GM18499 (cell line): ENCODE results near the gene MATN1.

ENCODE experiments used
- ATAC-seq: cut with Tn5 transposase; IDR thresholded peaks from one replicate; pipeline ENCODE4 v1.9.1; 2021; ENCODE audit warnings: moderate number of reproducible peaks; ENCODE audit not compliant: insufficient read depth, unreplicated experiment

MATN1 gene

DNA sequence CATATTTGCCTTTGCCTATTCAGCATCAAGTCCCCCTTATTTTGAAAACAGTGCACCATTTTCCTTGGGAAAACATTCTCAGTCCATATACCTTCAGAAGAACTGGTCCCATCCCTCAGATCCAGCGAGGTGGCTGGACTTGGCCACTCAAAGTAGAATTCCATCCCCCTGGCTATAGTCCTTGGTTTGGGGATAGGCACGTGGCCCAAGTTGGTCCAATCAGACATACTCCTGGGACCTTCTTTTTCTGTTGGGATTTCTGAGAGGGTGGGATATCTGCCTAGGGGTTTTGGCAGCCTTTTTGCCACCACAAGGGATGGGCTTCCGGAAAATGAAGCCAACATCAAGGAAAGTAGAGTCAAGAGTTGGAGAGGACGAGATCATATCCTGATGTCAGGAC, 10.7 kb upstream of the MATN1 start:
- ATAC-seq, result no peak

DNA sequence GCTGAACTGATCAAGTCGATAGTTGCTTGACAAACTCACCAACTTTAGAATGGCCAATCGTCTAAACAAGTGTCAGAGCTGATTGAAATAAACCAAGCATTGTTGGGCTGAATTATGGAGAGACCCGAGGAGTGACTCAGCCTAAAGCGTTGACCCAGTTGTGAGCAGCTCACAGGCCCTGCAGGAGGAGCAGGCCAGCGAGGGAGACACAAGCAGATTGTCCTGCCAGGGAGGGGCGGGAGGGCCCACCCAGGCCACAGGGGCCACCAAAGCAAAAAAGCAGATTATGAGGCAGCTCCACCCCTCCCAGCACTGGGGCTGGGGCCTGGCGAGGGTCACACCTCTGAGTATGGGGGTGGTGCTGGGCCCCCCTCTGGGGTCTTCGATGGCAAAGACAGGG, 10.1 kb upstream of the MATN1 start:
- ATAC-seq, result no peak

DNA sequence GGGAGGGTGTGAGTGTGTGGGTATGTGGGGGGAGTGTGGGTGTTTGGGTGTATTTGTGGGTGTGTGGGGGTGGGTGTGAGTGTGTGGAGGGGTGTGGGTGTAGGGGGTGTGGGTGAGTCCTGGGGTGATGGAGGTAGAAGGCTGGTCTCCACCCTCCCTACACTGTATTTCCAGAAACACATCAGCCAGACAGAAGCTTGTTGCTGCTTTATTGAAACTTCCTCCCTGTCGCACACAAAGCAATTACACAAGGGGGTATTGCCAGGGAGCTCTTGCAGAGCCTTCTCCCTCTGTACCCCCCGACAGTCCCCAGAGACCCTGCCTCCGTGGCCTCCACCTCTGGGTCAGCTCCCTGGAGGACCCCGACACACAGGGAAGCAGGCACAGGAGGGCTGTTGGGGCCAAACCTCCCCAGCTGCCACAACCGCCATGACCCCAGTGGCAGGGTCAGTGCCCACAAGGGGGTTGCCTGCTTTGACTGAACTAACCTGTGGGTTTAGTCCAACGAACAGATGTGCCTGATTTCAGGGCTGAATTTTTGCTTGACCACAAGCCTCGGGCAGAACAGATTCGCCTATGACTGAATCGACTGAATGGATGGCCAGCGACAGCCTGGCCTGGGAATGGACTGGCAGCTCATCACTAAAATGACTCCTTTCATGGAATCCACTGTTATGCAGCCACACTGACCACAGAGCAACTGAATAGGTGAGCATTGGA, 9.1 kb upstream of the MATN1 start:
- ATAC-seq, result no peak

DNA sequence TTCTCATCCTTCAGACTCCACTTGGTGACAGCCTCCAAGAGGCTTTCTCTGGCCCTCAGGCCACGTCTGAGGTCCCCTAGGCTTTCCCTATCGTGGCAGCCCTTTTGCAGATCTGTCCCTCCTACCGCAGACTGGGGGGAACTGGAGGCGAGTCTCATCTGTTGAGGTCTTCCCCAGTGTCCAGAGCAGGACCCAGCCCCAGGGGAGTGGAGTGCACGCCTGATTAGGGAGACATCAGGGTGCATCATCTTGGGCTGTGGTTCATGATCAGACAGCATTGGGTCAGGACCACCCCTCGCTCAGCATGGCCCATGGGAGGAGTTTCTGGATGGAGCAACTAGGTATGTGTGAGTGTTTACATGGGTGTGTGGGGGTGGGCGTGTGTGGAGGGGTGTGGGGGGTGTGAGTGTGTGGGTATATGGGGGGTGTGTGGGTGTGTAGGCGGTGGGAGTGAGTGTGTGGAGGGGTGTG, 8.5 kb upstream of the MATN1 start:
- no peak for ATAC-seq

DNA sequence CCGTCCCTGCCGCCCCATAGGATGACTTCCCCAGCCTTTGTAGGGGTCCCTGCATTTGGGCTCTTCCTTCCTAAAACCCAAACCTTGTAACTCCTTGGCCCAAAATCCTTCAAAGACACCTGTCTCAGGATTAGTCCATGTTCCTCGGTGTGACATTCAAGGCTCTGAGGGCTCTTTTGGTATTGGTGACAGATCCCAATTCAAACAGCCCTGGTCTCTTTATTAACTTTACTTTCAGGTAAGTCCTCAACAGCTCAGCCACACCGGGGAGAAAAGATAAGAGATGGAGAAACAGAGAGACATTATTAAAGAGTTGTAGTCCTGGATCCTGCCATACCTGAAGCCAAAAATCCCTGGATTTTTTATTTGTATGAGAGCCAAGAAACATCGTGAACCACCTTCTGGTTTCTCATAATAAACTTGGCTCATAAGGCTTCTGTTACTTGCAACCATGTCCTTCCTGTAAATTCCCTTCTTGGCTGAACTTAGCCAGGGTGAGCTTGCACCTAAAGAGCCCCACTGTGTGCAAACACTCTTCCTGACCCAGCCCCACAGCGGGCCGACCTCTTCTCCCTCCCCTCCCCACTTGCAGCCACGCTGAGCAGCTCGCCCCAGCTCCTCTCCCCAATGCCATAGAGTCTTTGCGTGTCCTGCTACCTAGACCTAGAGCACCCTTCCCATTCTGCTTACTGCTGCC, 7.9 kb upstream of the MATN1 start:
- ATAC-seq, result no peak

DNA sequence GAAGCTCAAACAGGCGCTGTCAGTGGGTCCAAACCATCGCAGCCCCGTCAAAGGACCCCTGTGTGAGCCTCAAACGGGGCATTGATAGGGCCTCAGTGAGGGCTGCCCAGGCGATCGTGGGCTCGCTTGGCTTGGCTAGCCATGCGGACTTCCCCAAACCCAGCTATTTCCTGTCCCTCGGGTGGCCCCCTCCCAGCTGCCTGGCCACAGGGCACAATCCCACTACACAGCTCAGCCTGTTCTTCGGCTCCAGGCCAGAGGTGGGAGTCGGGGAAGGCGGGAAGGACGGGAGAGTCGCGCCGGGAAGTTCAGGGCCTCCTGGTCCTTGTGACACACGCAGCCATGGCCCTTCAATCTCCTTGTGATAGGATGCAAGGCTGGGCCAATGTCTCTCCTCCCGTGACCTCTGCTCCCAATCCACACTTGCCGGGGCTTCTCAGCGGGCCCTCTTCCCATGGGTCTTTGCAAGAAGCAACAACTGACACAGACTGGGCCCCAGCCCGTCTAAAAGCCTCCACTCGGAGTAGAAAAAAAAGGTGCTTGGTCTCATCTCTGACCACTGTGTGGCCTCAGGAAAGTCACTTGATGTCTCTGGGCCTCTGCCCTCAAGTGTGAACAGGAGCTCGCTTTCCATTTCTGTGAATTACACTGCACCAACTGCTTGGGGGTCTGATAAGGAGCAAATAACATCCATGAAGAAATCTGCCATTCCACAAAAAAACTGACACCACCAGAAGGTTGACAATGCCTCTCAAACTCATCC, 7.1 kb upstream of the MATN1 start:
- ATAC-seq, result no peak

DNA sequence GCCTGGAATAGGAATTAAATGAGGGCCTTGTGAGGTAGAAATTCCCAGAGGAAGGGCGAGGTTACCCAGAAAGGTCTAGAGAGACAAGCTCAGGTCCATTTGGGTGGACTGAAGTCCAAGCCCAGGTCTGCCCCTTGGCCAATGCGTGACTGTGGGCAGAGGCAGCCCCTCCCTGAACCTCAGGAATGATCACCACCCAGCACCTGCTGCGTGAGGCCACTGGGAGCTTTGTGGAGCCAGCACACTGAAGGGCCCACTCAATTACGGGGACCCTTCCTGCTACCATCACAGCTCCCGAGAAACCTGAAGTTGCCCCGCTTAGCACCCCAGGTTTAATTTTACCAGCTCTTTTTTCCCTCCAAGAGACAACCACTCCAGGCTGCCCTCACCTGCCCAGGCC, 6.5 kb upstream of the MATN1 start:
- ATAC-seq, result no peak

DNA sequence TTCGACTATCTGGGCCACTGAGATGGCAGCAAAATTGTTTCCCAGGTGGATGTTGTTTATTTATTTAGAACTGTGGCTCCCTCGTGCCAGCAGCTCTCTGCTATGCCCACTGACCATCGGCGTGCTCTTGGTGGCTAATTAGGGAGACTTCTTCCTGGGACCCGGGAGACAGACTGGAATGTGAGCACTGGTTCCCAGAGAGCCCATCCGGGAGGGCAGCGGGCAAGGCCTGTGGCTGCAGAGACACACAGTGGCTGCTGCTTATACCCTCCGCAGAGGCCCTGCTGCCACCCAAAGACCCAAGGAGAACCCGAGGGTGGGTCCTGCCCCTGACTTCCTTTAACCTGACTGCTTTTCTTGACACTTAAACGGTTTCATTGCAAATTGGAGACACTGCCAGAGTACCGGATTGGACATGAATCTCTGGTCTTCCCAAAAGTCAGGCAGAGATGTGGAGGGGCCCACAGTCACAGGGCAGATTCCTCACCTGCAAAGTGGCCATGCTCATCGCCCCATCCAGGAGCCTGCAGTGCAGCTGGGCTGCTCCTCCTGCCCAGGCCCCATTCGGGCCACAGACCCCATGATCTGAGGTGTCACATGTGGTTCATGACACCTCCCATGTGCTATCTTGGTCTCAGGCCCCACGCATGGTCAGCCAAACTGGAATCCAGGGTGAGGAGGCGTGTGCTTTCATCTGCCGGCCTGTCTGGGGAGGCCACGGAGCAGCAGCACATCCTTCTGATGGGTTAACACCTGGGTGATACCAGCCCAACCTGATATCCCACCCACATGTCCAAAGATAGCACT, 5.7 kb upstream of the MATN1 start:
- ATAC-seq, result no peak

DNA sequence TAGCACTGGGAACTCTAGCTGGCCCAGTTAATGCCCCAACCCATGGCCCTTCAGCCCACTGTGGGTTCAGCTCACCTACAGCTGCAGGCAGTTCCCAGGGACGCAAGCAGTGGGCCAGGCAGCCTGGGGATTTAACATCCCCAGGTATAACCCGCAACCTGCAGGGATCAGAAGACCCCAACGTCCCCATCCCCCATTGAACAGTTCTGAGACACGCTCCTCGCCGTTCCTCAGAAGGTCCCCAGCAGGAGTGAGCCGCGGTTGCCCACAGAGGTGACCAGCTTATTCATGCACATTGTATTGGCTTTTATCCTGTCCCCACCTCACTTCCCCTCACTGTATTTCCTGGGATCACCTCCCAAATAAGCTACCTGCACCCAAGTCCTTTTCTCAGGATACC, 5.0 kb upstream of the MATN1 start:
- no peak for ATAC-seq

DNA sequence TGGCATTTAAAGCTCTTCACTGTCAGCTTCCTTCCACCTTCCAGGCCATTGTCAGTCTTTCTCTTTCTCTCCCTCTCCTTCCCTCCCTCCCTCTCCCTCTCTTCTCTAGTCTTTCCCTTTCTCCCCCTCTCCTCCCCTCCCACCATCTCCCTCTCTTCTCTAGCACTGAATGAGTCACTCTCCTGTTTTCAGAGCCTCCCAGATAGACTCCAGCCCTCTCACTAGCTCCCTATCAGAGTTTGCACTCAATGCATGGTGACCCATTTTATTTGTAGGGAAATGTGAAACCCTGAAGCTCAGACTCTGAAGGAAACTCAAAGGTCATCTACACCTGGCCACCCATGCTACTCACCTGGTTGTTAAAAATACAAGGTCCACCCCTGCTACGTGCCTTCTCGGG, 4.4 kb upstream of the MATN1 start:
- ATAC-seq, result no peak

DNA sequence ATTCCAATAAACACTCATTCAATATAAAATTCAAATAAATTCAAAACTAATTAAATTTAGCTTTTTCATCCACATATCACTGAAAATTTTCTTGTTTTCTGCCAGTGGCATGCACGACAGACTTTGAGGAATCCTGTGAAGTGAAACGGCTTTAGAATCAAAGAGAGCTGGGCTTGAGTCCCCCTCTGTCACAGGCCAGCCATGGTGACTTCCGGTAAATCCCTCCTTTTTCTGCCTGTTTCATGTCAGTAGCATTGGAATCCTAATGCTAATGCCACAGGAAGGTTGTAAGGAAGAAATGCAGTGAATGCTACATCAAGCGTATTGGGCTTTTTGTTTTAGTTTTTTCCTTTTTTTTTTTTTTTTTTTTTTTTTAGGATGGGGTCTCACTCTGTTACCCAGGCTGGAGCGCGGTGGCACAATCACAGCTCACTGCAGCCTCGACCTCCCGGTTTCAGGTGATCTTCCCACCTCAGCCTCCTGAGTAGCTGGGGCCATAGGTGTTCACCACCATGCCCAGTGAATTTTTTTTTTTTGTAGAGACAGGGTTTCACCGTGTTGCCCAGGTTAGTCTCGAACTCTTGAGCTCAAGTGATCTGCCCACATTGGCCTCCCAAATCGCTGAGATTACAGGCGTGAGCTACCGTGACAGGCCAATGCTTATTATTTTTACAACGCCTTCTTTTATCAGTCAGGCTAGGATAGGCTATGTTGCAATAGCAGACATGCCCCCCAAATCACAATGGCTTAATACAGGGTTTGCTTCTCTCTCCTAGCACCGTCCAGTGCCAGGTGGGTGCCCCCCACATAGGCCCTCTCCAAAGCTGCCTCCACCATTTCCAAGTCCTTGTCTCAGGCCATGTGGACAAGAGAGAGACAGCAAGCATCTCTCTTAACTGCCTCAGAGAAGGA, 3.6 kb upstream of the MATN1 start:
- no peak for ATAC-seq

DNA sequence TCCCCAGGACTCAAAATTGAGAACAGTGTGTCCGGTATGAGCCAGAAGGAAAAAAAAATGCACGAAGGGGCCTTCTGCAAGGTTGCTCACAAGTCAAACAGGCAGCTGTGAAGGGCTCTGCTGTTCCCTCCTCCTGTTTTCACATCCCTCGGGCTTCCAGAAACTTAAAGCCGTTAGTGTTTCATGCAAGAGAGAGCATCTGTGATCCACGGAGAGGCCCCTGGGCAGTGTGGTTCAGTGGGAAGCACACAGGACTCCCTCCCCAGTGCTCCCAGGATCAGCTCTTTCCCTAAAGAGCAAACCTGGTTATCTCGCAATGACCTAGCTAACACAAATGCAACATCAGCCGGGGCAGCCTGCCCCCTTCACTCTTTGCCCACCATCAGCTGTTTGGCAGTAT, 2.9 kb upstream of the MATN1 start:
- no peak for ATAC-seq

DNA sequence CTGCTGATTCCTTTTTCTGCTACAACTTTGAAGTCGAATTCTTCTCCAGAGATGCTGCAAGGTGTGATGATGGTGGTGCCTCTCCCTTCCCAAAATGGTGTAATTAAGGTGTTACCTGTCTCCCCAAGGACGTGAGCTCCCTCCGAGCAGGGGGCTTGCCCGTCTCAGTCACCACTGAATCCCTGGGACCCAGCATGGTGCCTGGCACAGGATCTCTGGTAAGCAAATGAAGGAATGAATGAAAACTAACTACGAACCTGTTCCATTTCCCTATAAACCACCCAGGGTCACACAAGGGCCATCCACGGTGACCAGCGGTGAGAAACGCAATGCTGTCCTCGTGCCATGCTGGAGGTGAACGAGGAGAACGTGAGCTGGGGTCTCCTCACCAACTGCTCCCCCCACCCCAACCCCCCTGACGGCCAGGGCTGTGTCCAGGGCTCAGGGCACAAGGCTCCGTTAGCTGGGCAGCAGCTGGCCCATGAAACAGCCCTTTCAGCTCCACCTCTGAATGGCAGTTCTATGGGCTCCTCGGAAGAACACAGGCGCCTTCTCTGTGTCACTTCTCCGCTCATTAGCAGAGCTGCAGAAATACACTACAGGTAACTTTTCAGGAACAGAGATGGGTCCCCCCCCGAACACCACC, 2.2 kb upstream of the MATN1 start:
- ATAC-seq, result no peak

DNA sequence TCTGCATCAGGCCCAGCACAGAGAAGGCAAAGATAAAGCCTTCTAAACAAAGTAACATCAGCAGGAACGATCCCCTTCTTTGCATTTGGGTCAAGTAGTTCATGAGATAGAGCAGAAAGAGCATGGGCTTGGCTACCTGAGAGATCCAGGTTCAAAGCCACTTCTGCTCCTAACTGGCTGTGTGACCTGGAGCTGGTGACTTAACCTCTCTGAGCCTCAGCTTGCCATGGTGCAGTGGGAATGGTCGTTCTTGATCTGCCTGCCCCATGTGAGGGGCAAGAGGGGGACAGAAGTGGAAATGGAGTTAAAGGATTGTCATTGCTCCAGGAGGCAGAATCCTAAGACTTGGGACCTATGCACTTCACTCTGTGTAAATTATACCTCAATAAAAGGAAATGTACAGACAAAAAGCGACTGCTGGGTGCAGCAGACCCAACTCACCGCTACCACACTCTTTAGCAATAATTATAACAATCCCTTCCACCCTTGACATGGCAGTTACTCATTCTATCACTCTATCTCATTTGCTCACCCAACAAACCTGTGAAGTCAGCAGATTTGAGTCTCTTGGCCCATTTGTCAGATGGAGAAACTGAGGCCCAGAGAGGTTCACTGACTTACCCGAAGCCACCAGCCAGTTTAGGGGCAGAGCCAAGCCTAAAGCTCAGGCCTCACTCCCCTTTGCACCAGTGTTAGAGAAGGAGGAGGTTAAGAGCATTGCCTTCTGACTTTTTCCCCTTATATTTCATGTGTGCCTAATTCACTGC, 1.5 kb upstream of the MATN1 start:
- no peak for ATAC-seq

DNA sequence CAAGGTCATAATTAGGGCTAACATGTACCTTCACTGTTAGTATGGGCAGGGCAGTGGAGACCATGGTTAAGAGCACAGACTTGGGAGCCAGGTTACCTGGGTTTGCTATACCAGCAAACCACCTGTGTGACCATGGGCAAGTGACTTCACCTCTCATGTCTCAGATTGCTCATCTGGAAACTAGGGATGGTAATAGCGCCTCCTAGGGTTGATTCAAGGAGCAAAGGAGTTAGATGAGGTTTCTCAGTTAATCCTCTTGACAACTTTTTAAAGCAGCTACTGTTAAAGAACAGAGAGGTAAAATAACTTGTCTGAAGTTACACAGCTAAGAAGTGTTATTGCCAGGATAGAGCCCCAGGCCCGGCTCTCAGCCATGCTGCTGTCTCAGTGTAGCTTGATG, 790 bp upstream of the MATN1 start:
- ATAC-seq, result no peak

DNA sequence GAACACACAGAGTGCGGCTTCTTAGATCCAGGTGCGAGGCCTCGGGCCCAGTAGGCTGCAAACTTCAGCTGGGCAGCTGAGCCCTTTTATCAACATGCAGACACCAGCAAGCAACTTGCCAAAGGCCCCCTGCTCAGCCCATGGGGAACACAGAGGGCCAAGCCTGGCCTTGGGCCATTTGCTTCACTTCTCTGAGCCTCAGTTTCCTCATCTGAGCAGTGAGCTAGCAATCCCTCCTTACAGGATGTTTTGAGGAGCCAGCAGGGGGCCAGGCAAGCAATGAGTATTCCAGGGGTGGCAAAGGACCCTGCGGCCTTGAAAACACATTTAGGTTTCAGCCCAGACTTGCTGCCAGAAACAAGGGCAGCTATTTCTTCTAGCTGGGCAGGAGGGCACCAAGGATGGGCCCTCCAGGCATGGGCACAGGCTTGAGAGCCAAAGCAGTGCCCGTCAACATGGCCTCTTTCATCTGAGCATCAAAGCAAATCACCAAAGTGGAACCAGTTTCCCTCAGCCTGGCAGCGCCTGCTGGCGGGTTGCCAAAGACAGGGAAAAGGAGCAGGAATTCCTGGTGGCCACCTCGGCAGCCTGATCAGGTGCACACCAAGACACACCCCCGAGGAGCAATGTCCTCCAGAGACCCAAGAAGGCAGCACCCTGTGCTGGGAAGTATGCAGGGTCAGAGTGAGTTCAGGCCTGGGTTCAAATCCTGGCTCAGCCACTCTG, 1.4 kb downstream of the MATN1 start:
- no peak for ATAC-seq

DNA sequence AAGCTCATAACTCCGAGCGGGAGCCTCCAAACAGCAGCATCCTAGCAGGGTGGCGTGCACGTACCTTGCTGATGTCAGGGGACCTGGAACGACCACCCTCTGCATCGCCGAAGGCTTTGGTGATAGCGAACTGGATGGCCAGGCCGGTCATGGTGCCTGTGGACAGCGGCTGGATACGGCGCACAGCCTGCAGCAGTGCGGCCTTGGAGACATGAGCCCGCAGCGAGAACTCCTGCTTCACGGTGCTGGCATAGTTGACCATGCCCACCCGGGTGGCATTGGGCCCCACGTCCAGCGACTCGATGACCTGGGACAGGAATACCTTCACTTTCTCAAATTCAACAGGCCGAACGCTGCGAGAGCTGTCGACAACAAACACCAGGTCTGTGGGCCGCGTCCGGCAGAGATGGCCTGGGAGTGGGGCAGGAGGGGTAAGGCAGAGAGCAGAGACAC, 2.0 kb downstream of the MATN1 start:
- ATAC-seq, result no peak
